DLD1 (cell line): ENCODE data around the gene PIEZO1.

Experiments
- in situ Hi-C: cut with HindIII; loops from 2 replicates; pipeline ENCODE4 v1.10.0; 2017; ENCODE audit warnings: low sequenced_read_pairs

Gene PIEZO1

DNA sequence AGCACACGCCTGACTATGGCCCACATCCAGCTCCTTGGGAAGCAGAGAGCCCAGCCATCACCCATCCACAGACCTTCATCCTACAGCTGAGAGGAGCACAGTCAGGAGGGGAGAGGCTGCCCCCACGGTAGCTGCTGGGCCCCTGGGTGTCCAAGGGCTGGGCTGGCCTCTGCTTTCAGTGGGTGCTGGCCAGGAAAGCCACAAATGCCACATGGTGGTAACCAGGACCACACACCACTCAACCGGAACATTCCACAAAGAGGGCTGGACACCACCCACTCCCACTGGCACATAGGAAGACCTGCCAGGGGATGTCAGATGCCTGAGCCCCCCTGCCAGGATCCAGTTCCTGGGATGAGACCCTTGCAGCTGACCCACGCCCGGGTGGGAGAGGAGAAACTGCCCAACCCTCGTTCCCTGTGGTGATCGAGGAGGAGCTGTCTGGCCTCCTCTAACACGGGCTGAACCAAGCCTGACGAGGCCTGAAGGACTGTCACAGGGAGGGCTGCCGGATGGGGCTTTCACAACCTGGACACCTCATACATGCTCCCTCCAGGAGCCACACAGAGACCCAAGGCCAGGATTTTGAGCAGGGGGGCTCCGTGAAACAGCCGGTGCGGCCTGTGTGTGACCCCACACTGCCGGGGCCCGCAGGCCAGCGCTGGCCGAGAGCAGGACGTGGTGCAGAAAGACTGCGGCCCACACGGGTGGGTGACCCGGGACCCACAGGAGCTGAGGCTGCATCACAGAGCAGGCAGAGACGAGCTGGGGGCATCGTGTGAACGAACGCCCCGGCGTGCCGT is 30.7 kb downstream of the PIEZO1 start:
- in situ Hi-C loops: no loop called here

DNA sequence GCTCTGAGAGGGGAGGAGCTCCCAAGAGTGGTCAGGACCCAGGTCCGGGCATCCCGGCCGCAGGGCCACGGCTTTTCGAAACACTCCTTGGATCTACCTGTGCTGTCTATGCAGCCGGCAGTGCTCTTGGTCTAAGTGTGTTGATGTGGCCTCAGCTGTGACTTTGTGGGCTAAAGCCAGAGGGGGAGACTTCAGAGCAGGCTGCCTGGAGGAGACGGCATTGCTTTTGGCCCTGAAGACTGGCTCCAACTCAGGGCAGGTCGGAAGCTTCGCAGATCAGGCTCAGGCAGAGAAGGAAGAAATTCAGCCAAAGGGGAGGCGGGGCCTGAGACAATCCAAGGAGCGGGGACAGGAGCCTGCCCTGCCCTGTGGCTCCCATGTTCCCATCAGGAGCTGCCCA is 31.4 kb downstream of the PIEZO1 start:
- in situ Hi-C loops: no loop called here

DNA sequence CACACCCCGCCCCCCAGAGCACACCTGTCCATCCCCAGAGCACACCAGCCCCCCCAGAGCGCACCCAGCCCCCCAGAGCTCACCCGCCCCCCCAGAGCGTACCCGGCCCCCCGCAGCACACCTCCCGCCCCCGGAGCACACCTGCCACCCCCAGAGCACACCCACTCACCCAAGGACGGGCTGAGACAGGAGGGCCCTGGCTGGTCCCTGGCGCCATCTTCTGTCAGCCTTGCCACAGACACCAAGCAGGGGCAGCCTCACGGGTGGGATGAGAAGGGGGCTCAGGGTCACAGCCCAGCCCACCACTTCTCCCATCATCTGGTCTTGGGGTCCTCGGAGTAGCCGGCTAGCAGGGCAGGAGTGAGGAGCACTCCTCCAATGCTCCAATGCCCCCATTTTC is 31.8 kb downstream of the PIEZO1 start:
- in situ Hi-C loops: no loop called here

DNA sequence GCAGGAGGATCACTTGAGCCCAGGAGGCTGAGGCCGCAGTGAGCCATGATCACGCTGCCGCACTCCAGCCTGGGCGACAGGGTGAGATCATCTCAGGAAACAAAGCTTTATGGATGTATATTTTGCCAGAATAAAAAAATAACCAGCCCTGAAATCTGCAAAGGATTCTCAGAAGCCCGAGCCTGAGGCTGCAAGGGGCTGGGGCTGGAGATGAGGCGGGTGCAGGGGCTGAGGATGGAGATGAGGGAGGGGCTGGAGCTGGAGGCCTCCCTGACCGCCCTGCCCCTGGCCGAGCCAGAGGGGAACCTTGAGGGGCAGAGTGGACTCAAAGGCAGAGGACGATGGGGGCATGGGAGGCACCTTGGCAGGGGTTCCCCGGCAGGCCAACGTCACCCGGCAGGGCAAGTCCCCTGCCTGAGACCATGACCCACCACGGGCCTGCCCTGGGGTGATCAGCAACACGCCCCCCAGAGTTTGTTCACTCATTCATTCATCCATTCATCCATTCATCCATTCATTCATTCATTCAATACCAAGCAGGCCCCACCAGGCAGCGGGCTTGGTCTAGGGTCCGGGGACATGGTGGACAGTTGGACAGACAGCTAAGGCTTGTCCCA is 32.5 kb downstream of the PIEZO1 start:
- in situ Hi-C loops: no loop called here

DNA sequence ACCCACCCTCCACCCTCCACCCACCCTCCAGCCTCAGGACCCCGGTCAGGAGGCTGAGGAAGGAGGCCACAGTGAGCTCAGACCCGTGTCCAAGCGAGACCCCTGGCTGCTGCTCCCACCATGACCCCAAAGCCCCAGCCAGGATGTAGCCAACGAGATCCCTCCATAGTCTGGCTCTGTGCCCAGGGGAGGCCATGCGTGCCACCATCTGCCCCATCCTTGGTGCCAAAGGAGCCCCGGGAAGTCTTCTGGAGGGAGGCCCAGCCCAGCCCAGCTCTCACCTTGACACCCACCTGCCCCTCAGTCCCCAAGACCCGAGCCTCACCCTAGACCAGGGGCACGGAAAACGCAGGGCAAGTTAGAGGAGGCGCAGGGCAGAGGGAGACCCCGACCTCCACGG is 34.2 kb downstream of the PIEZO1 start:
- in situ Hi-C loops: no loop called here

DNA sequence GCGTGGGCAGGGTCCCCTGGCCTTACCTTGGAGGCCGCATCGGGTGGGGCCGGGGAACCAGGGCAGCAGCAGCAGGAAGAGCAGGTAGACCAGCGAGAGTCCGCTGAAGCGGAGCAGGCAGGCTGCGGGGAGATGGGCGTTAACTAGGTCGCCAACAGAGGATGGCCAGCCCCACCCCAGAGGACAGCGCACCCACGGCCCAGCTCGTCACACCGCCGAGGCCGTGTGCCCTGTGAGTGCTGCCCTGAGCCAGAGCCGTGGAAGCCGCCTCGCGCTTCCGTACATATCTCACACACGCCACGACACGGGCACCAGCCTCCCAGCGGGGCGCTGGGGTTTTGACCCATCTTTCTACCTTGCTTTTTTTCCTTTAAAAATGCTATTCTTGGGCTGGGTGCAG is 35.7 kb downstream of the PIEZO1 start:
- in situ Hi-C loops: no loop called here

DNA sequence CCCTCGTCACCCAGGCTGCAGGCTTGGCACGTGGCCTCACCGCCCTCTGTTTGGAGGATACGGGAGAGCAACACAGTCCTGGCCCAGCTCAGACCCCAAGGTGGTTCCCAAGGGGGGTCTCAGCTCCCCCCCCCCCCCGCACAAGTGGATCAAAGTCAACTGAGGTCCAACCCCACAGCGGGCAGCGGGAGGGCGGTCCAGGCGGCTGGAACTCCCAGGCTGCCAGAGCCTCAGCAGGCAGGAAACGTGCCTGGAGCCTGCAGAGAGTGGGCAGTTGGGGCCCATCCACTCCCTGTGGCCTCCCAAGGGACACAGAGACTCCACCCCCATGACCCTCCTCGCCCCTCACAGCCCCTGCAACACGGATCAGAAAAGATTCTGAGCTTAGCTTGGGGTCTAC is 36.7 kb downstream of the PIEZO1 start:
- in situ Hi-C loops: no loop called here

DNA sequence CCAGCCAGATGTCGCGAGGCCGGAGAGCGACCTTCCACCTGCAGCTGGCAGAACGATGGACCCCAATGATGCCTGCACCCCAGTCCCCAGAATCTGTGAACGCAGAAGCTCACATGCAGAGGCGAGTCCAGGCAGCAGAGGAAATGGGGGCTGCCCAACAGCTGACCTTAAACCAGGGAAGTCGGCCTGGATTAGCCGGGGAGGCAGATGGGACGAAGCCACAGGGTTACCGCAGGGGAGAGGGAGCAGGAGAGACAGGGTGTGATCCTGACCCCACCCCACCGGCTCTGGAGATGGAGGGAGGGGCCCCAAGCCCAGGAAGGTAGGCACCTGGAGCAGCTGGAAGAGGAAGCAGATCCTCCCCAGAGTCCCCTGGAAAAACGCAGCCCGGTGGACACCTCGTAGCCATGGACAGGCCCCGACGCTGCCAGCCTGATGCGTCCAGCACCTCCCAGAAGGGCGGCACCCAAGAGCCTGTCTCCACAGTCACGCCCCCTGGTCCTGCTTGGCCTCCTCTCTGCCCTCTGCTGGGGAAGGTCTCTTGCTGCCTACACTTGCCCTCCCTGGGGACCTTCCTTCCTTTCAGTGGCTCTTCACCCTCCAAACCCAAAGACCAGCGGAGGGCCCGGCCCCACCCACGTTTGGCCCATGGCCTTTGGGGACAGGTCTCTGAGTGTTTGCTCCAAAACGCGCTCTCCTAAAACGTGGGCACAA is 37.3 kb downstream of the PIEZO1 start:
- in situ Hi-C loops: no loop called here

DNA sequence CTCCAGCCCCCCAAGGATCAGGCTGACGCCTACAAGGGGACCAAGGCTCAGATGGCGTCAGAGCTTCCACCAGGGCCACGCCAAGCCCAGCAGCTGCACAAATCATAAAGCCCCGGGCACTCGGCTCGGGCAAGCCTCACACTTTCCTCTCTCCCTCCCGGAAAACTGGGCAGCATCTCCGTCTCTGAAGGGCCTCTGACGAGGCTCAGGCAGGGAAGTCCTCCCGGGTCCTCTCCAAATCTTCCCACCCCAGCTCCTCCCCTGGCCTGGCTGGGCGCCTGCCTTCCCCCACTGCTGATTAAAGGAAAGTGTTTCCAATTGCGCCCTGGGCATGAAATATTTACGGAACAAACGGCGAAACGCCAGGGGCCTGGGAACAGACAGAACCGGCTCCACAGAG is 38.5 kb downstream of the PIEZO1 start:
- in situ Hi-C loops: no loop called here

DNA sequence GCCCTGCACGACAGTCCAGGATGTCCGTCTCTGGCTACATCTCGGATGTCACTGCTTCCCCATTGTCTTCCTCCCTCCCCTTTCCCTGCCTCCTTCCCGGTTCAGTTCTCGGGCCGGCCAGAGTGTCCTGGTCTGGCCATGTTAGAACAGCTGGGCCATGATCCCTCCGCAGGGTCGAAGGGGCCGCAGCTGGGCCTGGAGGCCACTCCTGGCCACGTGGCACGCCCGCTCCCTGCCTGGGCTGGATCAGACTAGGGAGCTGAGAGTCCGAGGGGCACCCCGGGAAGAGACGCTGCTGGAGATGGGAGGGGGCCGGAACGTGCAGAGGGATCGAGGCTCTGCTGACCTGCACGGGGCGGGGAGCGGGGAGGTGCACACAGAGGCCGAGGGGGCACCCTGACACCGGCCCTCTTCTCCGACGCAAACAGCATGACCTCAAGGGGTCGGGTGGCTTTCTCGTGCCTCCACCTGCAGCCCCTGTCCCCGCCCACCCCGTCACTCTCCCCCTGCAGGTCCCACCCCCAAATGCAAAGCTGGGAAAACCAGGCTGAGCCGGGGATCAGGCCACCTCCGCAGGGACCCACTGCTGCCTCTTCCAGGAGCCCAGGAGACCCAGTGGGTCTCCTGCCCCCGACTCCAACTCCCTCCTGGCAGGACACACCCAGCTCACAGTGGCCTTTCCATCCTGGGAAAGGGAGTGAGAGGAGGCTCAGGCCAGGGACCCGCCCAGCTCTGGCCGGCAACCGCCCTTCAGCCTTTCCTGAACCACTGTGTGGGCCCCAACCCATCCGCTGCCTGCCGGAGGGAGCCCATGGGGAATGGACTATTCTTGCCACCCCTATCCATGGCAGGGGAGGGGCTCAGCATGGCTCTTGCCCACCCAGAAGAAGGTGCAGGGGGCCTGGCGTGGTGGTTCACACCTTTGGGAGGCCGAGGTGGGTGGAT is 40.2 kb downstream of the PIEZO1 start:
- in situ Hi-C loops: no loop called here

DNA sequence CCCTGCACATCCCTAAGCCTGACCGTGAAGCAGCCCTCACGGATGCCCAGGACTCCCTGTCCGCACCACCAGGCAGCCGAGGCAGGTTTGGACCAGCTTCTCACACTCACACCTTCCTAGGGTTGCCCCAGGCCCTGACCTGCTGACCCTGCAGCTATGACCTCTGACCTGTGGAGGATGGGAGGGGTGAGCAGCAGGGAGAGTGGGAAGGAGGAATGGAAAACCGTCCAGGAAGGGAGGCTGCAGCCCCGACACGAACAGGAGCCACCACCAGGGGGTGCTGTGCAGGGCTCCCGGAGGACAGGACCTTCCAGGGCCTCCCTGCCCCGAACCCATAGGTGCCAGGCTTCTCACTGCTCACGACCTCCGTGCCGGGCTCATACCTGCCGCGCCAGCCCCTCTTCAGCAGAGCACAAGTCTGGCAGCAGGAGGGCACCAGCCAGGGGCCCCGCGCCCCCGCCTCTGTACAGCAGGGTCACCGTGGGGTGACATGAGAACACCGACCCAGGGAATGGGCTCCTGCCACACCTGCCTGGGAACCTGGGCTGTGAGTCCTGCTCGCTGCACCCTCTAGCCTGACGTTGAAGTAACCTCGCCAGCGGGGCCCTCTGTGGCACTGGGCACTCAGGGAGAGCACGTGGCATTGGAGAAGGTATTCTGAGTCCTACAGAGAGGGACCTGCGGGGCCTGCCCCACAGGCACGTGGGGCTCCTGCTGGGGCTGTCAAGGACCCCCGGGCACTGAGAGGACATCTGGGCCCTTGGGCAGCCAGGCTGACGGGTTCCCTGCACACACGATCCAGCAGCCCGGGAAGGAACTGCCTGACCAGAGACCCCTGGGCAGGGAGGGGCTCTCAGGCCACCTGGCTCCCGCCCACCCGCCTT is 41.1 kb downstream of the PIEZO1 start:
- in situ Hi-C loops: no loop called here

DNA sequence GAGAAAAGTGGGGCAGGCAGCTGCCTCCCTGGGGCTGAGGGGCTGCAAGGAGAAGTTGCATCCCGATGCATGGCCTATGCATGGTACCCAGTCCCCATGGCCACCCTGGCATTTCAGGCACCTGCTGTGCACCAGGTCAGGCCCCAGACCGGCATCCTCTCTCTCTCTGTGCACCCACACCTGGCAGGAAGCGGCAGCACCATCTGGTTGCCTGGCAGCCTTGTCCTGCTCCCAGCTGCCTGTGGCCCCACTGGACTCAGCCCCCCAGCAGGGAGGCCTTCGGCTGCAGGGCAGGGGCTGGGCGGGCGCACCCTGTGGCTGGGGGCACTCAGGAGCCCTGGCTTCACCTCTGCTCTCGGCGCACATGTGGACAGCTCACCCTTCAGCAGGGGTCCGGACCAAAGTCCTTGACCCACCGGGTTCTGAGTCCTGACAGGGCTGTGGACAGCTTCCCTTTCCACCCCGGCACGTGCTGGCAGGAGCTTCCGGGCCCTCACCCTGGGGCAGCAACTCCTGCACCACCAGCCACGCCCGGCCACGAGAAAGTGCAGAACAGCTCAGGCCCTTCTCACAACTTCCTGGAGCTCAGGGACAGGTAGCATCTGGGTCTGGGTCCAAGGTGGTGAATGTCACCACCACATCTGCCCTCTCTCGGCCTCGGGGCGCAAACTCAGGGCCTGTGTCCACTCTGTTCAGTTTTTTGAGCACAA is 42.0 kb downstream of the PIEZO1 start:
- in situ Hi-C loops: no loop called here

DNA sequence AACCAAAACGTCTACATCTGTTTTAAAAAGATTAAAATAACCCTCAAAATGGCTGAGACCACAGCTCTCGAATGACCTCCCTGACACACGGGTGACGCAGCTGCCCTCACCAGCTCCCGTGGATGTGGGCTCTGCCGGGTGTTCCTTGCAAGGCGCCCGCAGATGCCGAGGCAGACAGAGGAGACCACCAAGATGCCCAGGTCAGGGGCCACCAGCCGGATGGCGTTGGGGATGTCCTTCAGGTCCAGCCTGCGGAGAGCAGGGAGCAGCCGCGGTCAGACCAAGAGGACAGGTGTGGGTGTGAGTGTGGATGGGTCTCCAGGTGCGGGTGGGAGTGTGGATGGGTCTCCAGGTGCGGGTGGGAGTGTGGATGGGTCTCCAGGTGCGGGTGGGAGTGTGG is 43.7 kb downstream of the PIEZO1 start:
- in situ Hi-C loops: no loop called here

DNA sequence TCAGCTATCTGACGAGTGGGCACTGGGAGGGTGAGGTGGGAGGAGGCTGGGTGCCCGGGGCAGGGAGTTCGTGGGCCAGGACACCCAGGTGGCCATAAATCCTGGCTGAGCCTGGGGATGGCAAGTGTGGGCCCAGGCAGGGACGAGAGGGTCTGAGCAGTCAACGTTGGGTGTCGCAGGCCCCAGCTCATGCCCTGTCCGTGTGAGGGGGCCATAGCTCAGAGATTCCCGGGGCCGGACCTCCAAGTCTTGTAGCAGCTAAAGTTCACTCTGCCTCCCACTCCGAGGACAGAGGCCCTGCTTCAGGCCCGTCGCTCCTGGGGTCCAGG is 44.3 kb downstream of the PIEZO1 start:
- in situ Hi-C loops: no loop called here

DNA sequence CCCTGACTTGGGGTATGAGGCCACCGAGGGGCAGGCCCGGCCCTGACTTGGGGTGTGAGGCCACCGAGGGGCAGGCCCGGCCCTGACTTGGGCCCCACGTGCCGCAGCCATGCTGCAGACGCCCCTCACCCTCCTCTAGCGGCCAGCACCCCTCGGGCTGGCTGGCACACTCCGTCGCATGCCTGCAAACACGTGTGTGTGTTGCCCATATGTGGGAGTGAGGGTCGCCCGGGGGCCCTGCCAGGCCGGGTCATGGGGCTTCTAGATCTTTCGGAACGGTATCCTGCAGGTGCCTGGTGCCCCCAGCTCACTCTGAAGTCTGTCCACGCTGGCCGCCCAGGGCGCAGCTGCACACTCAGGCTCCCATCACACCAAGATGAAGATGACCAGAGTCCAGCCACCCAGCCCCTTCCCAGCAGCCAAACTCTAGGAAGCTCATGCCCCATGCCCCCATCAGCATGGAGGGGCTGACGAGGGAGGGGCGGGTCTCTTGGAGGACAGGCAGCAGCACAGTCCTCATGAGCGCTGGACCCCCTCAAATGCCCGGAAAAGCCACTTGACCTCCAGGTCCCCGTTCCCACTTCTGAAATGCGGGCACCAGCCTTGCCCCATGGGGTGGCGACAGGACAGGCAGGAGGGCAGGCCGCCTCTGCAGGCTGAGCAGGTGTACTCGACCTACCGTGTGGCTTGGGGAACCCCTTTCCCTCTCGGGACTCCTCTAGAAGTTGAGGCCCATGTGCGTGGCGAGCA is 44.9 kb downstream of the PIEZO1 start:
- in situ Hi-C loops: no loop called here

DNA sequence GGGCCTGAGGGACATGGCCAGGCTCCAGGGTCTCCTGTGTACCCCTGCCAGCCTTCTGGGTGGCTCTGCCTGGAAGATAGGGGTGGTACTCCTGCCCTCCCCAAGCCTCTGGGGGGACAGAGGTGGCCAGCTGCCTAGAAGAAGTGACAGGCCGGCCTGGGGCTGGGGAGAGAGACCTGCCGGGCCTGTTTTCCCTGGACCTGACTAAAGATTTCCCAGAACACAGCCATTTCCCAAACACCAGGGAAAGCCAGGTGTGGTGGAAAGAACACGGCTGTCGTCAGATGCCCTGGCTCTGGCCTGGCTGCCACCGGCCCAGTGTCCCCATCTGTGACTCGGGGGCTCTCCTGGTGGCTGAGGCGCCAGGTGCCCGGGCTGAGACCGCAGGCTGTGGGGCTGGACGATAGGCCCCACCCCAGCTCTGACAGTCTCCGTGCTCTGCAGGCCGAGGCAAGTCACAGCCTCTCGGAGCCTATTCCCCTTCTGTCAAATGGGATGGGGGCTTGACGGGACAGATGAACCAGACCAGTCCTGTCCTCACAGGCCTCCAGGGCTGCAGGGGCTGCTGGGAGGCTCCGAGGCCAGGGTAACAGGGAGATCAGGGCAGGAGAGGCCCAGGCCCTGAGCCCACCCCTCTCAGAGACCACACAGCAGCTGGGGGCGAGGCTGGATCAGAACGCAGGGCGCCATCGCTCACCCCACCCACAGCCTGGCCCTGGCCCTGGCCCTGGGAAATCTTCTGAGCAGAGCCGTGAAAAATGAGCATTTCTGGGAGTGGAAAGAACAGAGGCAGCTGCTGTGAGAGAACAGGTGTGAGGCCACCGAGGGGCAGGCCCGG is 45.7 kb downstream of the PIEZO1 start:
- in situ Hi-C loops: no loop called here

DNA sequence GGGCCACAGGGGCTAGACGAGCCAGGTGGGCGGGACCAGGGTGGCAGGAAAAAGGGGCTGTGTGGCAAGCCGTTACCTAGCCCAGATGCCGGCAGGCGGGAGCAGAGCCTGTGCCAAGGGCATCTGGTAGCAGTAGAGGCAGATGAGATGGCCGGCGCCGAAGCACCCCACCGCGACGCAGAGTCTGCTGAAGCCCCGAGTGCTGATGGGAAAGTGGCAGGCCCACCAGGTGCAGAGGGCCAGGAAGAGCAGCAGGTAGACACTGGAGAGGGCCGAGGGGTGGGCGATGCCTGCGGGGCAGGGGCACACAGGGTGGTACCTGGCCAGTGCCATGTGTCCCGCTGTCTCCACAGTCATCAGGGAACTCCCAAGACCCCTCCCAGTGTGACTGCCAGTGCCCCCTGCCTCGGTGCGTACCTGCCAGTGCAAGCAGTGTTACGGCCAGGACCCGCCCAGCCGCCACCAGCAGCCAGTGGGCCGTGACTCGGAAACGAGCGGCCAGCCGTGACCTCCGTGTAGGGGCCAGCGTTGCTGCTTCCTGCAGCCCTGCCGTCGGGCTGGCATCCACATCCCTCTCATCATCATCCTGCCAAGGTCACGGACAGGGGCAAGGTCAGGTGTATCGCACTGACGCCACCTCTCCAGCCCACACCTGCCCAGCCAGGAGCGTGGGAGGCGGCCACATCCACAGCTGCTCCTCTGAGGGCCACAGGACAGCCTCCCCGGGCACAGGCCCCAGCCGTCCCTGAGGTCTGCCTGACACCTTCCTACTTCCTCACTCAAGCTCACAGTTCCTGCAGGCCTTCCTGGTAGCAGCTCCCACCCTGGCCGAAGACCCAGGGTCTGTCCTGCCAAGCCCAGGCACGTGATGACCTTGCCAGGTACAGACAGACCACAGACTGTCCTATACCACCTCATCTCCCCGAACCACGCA is 46.6 kb downstream of the PIEZO1 start:
- in situ Hi-C loops: no loop called here
